ENCODE measurements around the gene FNDC7.

FNDC7 gene

GRCh38 chr1:108753363-108753762, 40.7 kb downstream of the FNDC7 start:
- no peaks in the 10 kb centered on the region for H3K27me3 Mint-ChIP-seq (ENCODE audit: low read depth)
- peaks cover 11% of the 10 kb centered on the region for H3K4me1 Mint-ChIP-seq
- TF ChIP-seq, protein P1, sequence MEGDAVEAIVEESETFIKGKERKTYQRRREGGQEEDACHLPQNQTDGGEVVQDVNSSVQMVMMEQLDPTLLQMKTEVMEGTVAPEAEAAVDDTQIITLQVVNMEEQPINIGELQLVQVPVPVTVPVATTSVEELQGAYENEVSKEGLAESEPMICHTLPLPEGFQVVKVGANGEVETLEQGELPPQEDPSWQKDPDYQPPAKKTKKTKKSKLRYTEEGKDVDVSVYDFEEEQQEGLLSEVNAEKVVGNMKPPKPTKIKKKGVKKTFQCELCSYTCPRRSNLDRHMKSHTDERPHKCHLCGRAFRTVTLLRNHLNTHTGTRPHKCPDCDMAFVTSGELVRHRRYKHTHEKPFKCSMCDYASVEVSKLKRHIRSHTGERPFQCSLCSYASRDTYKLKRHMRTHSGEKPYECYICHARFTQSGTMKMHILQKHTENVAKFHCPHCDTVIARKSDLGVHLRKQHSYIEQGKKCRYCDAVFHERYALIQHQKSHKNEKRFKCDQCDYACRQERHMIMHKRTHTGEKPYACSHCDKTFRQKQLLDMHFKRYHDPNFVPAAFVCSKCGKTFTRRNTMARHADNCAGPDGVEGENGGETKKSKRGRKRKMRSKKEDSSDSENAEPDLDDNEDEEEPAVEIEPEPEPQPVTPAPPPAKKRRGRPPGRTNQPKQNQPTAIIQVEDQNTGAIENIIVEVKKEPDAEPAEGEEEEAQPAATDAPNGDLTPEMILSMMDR (IDR thresholded peaks at IDR 0.05; ENCODE audit: unreplicated experiment in 3 of 3) = no peak
- H3K9me3 Mint-ChIP-seq = no peaks in the 10 kb centered on the region
- H3K36me3 Mint-ChIP-seq (ENCODE audit: low read depth) = peaks cover 29% of the 10 kb centered on the region
- no peak overlapping the region for H3K4me3 Mint-ChIP-seq
- no peak overlapping the region for H3K27ac Mint-ChIP-seq

DNA sequence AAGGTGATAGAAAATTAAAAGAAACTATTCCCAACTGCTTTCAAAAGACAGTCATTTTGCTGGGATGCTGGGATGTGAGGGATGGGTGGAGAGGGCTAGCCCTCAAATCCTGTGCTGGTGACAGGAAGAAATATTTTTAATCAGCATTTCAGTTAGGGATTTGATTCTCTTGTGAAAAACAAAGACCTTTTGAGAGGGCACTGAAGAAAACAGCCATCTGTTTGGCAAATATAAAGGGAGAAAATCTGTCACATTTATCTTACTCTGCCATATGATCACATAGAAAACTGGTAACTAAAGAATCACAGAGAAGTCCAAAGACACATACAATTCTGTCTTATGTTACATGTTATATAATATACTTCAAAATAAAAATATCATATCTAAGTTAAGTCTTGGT, 46.1 kb downstream of the FNDC7 start:
- TF ChIP-seq, protein P1 (IDR thresholded peaks at IDR 0.05; ENCODE audit: unreplicated experiment in 3 of 3) = no peak
- Mint-ChIP-seq H3K4me1 (no peaks in the 10 kb centered on the region), H3K4me3 (no peak overlapping the region), H3K27me3 (ENCODE audit: low read depth) (no peaks in the 10 kb centered on the region), H3K9me3 (no peaks in the 10 kb centered on the region), H3K36me3 (ENCODE audit: low read depth) (peaks cover 40% of the 10 kb centered on the region), H3K27ac (no peak overlapping the region)

- Mint-ChIP-seq H3K27me3 (ENCODE audit: low read depth) (no peaks in the 10 kb centered on the region), H3K27ac (no peak overlapping the region), H3K4me1 (no peaks in the 10 kb centered on the region), H3K4me3 (no peak overlapping the region), H3K36me3 (ENCODE audit: low read depth) (peaks cover 43% of the 10 kb centered on the region), H3K9me3 (no peaks in the 10 kb centered on the region)
- TF ChIP-seq, protein P1 (IDR thresholded peaks at IDR 0.05; ENCODE audit: unreplicated experiment in 3 of 3) = no peak
Observed at GRCh38 chr1:108767115-108767514, 54.4 kb downstream of the FNDC7 start.

- Mint-ChIP-seq H3K4me1 (no peaks in the 10 kb centered on the region), H3K27ac (no peak overlapping the region), H3K36me3 (ENCODE audit: low read depth) (peaks cover 40% of the 10 kb centered on the region), H3K27me3 (ENCODE audit: low read depth) (no peaks in the 10 kb centered on the region), H3K4me3 (no peak overlapping the region), H3K9me3 (no peaks in the 10 kb centered on the region)
- TF ChIP-seq, protein P1 (IDR thresholded peaks at IDR 0.05; ENCODE audit: unreplicated experiment in 3 of 3) = no peak
Observed at GRCh38 chr1:108767708-108768107, 55.0 kb downstream of the FNDC7 start.

DNA sequence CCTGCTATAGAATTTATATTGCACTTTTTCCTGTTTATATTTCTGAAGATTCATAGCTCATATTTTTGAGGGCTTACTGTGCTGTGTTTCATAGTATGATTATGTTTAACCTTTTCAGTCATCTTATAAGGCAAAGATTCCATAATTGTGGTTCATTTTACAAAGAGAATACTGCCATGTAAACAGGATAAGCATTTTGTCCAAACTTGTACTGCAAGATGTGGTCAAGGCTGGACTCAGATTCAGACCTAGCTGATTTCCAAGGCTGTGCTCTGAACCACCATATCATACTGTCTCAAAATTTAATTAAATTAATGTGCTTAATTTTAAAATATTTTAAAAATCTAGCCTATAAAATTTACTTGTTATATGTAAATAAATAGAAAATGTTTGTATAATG, 65.1 kb downstream of the FNDC7 start:
- H3K36me3 Mint-ChIP-seq (ENCODE audit: low read depth) = peaks cover 57% of the 10 kb centered on the region
- H3K4me1 Mint-ChIP-seq = no peaks in the 10 kb centered on the region
- H3K4me3 Mint-ChIP-seq = no peak overlapping the region
- H3K9me3 Mint-ChIP-seq = no peaks in the 10 kb centered on the region
- no peak overlapping the region for H3K27ac Mint-ChIP-seq
- TF ChIP-seq, protein P1 (IDR thresholded peaks at IDR 0.05; ENCODE audit: unreplicated experiment in 3 of 3) = no peak
- H3K27me3 Mint-ChIP-seq (ENCODE audit: low read depth) = no peaks in the 10 kb centered on the region

DNA sequence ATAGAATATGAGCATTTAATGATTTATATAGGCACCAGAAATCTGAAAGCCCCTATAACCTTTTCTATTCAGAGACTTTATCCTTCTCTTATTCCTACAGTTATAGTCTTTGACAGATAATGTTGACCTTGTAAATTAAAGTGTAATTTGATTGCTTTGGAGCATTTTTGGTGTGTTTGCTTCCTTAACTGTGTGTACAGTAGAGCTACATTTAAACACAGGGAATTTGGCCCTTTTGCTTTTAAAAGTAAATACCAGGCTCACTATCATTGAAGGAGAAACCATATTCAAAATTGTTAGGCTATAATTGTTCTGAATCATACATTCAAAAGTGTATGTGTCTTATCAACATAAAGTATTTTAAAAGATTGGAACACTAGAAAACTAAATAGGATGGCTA, 66.7 kb downstream of the FNDC7 start:
- H3K27me3 Mint-ChIP-seq (ENCODE audit: low read depth) = no peaks in the 10 kb centered on the region
- H3K27ac Mint-ChIP-seq = no peak overlapping the region
- H3K4me1 Mint-ChIP-seq = no peaks in the 10 kb centered on the region
- TF ChIP-seq, protein P1 (IDR thresholded peaks at IDR 0.05; ENCODE audit: unreplicated experiment in 3 of 3) = no peak
- peaks cover 62% of the 10 kb centered on the region for H3K36me3 Mint-ChIP-seq (ENCODE audit: low read depth)
- no peak overlapping the region for H3K4me3 Mint-ChIP-seq
- H3K9me3 Mint-ChIP-seq = peaks cover 13% of the 10 kb centered on the region
